GM18868 (cell line): Measurements from ENCODE around the gene TEX9.
A peak's percentile ranks its signal among the peaks of the same experiment; 100 is the strongest.
"Not testable (repeated sequence)": the region's sequence is repeated elsewhere in the genome, so short reads cannot be mapped to it uniquely, and the experiment has no call there.

Experiments used
- ATAC-seq: cut with Tn5 transposase; IDR thresholded peaks from one replicate; pipeline ENCODE4 v1.9.1; 2021; ENCODE audit warnings: mild to moderate bottlenecking, moderate library complexity; ENCODE audit not compliant: unreplicated experiment

TEX9 gene

DNA sequence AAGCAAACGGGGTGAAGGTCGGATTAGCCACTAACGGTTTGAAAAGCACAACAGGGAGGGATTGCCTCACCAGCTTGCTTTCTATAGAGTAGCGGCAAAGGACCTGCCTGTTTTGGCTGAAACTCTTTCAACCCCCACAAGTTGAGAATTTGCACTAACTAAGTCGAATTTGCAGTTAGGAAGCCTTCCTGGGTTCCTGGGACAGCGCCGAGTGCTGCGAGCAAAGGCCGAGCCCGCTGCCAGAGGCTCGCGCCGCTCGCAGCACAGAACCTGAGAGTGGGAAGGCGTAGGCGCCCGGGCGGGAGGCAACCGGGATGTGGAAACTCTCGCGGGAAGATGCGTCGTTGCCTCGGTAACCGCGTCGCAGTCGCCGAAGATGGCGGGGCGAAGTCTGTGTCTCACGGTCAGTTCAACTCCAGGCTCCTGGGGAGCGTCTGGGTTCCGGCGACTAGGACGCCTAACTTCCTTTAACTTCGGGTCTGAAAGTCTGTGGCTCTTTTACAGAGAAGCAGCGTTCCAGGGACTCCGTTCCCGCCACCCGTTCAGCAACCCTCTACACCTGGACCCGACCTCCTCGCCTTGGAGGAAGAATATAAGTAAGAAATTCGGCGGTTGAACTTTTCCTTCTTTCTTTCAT, at the start of gene TEX9:
TSS of gene TEX9 (plus strand) at position 352 of the 637 bp plus-strand sequence. CDS start at position 377, 25 bp downstream.
- peak; percentile 91 for ATAC-seq

DNA sequence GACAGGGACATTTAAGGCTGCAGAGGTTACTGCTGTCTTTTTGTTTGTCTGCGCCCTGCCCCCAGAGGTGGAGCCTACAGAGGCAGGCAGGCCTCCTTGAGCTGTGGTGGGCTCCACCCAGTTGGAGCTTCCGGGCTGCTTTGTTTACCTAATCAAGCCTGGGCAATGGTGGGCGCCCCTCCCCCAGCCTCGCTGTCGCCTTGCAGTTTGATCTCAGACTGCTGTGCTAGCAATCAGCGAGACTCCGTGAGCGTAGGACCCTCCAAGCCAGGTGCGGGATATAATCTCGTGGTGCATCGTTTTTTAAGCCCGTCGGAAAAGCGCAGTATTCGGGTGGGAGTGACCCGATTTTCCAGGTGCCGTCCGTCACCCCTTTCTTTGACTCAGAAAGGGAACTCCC, 48.7 kb upstream of the TEX9 start:
- ATAC-seq, result not testable (repeated sequence)

DNA sequence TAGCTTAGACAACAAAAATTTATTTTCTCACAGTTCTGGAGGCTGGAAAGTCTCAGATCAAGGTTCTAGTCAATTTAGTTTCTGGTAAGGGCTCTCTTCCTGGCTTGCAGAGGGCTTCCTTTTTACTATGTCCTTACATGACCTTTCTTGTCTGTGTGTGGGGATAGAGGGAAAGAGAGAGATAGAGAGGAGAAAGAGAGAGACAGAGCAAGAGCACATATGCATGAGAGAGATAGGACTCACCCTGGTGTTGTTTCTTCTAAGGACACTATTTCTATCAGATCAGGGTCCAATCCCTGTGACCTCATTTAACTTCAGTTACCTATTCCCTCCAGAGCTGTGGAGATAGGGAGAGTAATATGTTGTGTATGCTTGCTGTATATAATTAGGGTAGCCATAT, 44.9 kb upstream of the TEX9 start:
- no peak for ATAC-seq

DNA sequence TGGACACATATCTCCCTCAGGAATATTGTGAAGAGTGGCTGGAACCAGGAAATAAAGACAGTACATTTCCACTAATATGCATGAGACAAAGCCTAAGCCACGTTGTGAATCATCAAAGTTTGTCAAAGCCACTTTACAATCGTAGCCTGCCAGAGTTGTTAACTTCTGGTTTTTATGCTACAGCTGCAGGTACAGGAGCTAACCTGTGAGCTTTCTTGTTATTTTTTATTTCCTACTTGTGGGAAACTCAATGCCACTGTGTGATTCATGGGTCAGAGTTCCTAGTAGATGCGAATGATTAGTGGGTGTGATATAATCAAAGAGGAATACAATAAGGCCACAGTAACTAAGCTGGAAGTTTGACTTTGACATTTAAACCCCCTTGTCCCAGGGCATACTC, 44.4 kb upstream of the TEX9 start:
- no peak for ATAC-seq

DNA sequence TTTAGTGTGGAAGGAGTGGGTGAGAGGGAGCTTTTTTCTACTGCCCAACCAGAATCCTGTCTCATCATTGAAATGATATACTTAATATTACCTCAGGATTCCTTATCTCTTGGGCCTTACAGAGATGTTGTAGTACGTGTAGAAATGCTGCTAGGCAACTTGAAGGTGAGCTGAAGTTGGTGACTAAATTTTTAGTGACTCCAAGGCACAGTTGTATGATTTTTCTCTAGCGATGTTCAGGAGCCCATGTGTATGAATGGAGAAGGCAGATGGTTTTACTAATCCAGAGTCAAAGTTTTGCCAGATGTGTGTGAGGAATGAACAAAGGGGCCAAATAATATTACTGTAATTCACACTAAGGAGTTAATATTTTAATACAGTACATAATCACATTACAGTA, 42.8 kb upstream of the TEX9 start:
- ATAC-seq, result no peak

DNA sequence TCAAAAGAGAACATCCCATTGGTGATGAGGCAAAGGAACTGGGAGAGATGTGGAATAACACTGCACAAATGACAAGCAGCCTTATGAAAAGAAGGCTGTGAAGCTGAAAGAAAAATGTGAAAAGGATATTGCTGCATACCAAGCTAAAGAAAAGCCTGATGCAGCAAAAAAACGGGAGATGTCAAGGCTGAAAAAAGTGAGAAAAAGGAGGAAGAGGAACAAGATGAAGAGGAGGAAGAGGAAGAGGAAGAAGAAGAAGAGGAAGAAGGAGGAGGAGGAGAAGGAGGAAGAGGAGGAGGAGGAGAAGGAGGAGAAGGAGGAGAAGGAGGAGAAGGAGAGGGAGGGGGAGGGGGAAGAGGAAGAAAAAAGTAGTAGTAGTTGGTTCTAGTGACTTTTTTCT, 41.8 kb upstream of the TEX9 start:
- ATAC-seq, result no peak

DNA sequence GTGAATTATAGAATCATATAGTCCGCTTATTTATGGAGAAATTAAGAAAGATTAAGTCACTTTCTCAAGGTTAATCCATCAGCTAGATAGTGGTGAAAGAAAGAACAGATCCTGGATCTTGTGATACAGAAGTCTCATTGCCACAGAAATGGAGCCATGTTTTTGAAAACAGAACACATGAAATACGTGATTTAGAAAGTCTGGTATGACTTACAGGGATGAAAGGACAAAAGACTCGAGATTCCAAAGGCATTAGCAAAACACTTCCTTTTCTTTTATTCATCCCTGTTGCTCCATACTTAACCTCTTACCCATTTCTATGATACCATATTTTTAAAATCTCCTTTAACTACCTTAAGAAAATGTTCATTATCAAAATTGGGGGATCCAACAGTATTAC, 40.0 kb upstream of the TEX9 start:
- no peak for ATAC-seq

DNA sequence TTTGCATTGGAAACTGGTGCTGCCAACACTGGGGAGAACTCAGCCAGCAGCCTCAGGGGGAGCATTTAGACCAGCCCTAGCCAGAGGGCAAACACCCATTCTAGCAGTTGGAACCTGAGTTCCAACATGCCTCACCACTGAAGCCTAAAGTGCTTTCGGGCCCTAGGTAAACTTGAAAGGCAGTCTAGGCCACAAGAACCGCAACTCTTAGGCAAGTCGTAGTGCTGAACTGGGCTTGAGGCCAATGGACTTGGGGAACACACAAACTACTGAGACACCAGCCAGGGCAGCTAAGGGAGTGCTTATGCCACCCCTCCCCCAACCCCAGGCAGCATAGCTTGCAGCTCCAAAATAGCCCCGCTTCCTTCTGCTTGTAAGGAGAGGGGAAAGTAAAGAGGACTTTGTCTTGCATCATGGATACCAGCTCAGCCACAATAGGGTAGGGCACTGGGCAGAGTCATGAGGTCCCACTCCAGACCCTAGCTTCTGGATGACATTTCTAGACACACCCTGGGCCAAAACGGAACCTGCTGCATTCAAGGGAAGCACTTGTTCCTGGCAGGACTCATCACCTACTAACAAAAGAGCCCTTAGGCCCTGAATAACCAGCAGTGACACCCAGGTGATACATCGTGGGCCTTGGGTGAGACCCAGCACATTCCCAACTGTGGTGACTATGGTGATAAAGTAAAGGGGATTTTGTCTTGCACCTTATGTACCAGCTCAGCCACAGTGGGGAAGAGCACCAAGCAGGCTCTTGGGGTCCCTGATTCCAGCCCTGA, 37.3 kb upstream of the TEX9 start:
- no peak for ATAC-seq

DNA sequence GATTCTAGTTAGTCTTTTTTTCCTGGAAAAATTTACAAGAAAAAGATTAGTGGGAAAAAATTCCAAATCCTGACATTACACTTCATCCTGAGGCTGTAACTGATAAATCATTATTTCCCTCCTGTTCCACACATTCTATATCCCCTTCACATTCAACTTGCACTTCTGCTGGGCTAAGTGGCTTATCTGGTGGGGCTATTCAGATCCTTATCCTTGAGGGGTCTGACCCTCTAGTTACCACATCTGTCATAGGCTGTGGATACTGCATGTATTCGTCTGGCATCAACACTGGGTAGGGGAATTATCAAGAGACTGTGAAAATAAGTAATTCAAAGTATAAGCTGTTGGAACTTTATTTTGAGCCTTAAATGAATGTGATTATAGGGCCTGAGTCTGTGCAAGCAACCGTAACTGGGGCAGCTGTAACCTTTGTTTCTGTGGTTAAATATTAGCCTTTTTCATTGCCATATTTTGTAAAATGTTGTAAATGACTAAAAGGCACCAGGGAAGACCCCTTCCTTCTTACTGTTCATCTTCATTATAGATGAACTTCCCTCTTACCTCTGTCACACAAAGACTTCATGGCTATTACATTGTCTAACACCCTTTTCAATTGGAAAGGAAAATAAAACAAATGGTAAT, 28.0 kb upstream of the TEX9 start:
- no peak for ATAC-seq

DNA sequence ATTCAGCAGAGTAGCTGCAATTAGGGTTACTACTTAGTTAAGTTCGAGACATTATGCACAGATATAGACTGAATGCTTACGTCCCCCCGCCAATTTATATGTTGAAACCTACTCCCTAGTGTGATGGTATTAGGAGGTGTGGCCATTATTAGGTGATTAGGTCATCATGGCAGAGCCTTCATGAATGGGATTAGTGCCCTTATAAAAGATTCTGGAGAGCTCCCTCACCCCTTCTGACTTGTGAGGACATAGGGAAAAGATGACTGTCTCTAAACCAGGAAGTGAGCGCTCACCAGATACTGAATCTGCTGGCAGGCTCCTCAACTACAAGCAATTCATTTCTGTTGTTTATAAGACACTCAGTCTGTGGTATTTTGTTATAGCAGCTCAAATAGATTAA, 25.6 kb upstream of the TEX9 start:
- no peak for ATAC-seq

DNA sequence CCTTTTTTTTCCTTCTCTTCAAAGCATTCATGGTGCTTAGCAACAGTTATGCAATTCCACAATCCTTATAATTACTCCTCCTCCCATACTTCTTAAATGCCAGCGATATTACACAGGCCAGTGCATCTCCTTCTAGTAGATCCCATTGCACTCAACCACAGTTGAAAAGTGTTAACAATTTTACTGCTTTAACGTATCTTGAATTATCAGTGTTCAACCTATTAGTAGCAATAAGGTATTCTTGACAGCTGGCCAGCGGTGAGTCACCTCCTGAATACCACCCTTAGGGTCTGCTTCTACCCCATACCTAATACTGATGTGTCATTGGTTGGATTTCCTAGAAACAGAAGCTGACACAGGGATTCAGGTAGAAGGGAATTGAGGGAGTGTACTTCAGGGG, 24.0 kb upstream of the TEX9 start:
- ATAC-seq, result no peak

DNA sequence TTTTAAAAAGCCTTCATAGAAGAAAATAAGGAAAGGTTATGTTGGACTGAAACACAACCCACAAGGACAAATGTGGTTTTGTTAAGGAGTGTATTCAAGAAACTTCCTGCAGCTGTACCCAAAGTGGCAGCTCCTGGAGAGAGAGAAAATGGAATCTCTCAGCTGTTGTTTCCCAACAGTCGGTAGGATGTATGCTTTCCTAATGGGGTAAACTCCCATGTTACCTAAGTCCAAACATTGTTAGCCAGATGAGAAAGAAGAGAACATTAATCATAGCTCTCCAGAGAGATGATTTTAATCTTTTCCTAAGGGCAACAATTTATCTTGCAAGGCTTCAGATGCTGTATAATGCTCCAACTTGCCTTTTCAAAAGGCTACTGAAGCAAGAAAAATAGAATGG, 22.6 kb upstream of the TEX9 start:
- ATAC-seq, result no peak

DNA sequence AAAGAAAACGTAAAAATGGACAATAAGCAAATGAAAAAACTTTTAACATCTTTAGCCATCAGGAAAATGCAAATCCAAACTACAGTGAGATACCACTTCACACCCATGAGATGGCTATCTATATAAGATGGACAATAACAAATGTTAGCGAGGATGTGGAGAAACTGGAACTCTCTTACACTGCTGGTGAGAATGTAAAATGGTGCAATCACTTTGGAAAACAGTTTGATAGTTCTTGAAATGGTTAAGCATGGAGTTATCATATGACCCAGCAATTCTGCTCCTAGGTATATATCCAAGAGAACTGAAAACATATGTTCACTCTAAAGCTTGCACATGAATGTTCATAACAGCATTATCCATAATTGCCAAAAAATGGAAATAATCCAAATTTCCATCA, 21.3 kb upstream of the TEX9 start:
- no peak for ATAC-seq

DNA sequence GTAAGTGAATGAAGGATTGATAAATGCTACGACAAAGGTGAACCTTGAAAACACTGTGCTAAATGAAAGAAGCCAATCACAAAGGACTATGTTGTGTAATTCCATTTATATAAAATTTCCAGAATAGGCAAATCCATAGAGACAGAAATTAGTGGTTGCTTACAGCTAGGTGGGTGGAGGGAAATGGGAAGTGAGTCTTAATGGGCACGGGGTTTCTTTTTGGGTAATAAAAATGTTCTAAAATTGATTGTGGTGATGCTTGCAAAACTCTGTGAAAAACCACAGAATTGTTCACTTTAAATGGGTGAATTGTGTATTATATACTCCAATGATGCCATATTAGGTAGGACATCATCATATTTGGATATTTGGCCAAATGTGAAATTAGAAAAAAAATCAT, 20.9 kb upstream of the TEX9 start:
- ATAC-seq, result no peak

DNA sequence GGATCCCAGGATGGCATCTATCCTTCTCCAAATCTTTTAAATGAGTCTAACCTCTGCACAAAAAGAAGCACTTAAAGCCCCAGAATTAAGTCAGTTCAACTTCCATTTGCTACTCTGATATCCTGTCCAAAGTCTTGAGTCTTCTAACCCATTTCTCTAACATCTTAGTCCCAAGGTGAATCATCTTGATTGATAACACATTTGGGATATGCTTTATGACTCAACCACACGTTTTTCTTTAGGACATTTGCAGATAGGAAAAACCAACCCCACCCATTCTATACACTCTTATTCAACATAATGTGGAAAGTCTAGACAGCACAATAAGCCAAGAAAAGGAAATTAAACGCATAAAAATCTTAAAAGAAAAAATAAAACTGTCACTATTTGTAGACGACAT, 18.8 kb upstream of the TEX9 start:
- no peak for ATAC-seq

DNA sequence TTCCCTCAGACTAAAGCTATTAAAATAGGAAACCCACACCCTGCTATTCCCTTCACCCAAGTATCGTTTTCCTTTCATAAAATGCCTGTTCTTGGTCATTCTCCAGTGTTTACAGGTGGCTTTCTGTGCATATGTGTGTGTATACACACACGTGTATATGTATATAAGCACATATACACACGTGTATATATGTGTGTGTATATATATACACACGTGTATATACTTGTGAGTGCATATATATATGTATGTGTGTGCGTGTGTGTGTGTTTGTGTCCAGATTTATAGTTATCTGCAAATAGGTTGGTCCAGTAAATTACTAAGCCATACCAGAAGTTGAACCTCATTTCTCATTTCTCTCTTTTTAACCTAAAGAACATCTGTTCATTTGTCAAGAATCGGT, 15.7 kb upstream of the TEX9 start:
- no peak for ATAC-seq

DNA sequence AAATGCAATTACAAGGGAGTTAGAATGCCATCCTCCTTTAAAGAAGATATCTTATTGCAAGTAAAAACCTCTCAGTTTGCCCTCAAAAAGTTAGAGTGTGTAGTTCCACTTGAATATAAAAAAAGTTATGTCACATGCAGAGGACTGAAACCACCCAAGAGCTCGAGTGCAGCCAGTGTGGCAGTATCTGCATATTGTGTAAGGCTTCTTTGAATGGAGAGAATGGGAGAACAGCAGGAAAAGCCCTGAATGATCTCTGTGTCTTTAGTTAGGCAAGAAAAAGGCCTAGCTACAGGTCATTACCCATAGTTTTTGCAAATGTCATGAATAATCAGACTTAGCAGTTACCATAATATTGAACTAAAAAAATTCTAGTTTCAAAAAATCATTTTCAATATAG, 13.9 kb upstream of the TEX9 start:
- no peak for ATAC-seq

DNA sequence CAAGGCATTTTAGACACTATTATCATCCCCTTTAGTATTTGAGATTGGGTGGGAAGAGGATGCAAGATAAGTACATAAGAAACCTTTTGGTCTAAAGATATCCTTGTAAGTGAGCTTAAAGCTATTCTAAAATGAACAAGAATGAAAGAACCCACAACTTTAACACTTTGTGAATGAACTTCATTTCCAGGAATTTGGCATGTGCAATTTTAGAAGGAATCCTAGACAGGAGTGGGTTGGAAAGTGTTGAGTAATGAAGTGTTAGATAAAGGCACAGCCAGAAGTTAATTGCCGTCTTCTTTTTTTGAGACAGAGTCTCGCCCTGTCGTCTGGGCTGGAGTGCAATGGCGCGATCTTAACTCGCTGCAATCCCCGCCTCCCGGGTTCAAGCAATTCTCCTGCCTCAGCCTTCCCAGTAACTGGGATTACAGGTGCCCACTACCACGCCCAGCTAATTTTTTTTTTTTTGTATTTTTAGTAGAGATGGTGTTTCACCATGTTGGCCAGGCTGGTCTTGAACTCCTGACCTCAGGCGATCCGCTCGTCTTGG, 13.2 kb upstream of the TEX9 start:
- ATAC-seq, result no peak

DNA sequence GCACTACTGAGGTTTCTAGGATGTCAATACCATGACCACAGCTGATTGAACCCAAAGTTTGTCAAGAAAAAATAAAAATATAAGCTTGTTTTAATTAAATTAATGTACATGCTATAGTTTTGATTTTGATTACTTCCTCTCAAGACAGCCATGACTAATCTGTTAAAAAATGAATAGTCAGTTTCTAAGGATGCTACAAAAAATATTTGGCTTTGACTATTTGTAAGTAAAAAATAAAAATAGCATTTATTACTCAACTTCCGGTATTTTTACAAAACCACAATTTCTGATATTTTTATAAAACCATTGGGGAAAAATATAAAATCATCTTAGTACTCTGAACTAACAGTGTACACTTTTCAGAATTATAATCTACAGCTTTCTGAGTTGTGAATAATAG, 12.1 kb upstream of the TEX9 start:
- ATAC-seq, result no peak

DNA sequence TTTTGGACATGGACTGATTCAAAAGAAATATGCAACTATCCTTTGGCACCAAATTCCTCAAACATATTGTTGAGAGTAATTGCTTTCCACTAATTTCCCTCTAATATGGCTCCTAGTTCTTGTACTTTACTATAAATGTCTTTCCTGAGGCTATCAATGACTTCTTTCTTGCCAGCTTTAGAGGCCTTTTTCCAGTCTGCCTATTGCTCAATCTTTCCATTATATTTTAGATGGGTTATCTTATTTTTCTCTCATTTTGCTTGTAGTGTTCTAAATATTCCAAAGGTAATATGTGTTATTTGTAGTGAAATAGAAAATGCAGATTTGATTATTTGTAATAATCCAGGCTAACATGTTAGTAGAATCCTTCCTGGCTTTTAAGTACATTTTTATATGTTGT, 11.5 kb upstream of the TEX9 start:
- ATAC-seq, result no peak

DNA sequence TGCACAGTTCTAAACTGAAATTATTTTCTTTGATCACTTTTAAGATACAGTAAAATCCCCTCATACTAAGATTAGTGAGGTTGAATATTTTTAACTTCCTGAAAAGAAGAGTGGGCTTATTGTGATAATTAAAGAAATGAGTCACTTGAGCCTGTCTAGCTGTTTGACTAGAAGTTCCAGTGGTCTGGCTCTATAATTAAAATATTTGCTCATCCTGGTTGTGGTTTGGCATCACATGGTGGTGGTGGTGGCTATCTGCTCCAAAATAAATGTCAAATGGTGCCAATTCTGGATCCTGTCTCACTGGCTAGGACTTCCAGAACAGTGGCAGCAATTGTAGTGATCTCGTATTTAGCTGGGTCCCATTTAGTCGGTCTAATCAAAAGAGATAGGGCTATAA, 8.6 kb upstream of the TEX9 start:
- peak; percentile 91 for ATAC-seq

DNA sequence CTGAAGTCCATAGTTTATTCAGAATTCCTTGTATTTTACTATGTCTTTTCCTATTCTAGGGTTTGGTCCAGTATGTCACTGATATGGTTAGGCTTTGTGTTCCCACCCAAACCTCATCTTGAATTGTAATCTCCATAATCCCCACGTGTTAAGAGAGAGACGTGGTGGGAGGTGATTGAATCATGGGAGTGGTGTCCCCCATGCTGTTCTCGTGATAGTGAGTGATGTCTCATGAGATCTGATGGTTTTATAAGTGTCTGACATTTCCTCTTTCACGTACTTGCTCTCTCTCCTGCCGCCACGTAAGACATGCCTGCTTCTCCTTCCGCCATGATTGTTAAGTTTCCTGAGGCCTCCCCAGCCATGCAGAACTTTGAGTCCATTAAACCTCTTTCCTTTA, 6.6 kb upstream of the TEX9 start:
- ATAC-seq, result no peak
